Mucosa of gallbladder (tissue), 1 donor: ENCODE measurements around the gene MAST1. TPM values are rescaled to one million over a fixed set of nuclear protein-coding genes. Genes with fewer than 3 reads are reported as not detected.
"Not testable (repeated sequence)": the region's sequence is repeated elsewhere in the genome, so short reads cannot be mapped to it uniquely, and the experiment has no call there.

ENCODE experiments used
- DNase-seq: peaks from one replicate; pipeline ENCODE4 v3.0.0-alpha.2; 2020; ENCODE audit warnings: low spot score
- total RNA-seq: library from RNA; stranded (reverse); gene quantifications from one replicate; pipeline ENCODE4 v1.2.1, GENCODE V29; 2021
- donor health status: DM: no; HTN: no; CAD: no.

MAST1 gene
- total RNA-seq, result 0.83 TPM

- DNase-seq, result no peak
Measured at GRCh38 chr19:12838182-12838885, at the start of gene MAST1. TSS of gene MAST1 (plus strand) at chr19:12838515. CDS start at chr19:12838573, 58 bp downstream.

- DNase-seq, result peak; percentile 72
Measured at GRCh38 chr19:12788682-12789097, 49.6 kb upstream of the MAST1 start.

- DNase-seq, result no peak
Measured at GRCh38 chr19:12789098-12789903, 49.0 kb upstream of the MAST1 start.

- peak; percentile 95 for DNase-seq
Measured at GRCh38 chr19:12789904-12790619, 48.3 kb upstream of the MAST1 start.

GRCh38 chr19:12790628-12791344, 47.5 kb upstream of the MAST1 start:
- DNase-seq, result no peak

GRCh38 chr19:12791345-12792050, 46.8 kb upstream of the MAST1 start, which contains the start of gene JUNB:
TSS of gene JUNB (plus strand) at chr19:12791486. CDS start at chr19:12791772, 286 bp downstream.
- peak; percentile 98 for DNase-seq

GRCh38 chr19:12792051-12792852, 46.1 kb upstream of the MAST1 start:
- peak; percentile 74 for DNase-seq

GRCh38 chr19:12792853-12793289, 45.4 kb upstream of the MAST1 start:
- DNase-seq, result no peak

GRCh38 chr19:12793290-12794195, 44.8 kb upstream of the MAST1 start:
- DNase-seq, result peak; percentile 96

- no peak for DNase-seq
Measured at GRCh38 chr19:12794196-12794941, 43.9 kb upstream of the MAST1 start.

GRCh38 chr19:12794971-12795381, 43.3 kb upstream of the MAST1 start:
- no peak for DNase-seq

- peak; percentile 74 for DNase-seq
Measured at GRCh38 chr19:12796146-12797071, 41.9 kb upstream of the MAST1 start.

- DNase-seq, result no peak
Measured at GRCh38 chr19:12797141-12797587, 41.2 kb upstream of the MAST1 start.

- DNase-seq, result not testable (repeated sequence)
Measured at GRCh38 chr19:12797607-12798006, 40.7 kb upstream of the MAST1 start.

GRCh38 chr19:12799742-12800465, 38.4 kb upstream of the MAST1 start:
- no peak for DNase-seq

GRCh38 chr19:12800466-12800770, 37.9 kb upstream of the MAST1 start:
- DNase-seq, result no peak
